ENCODE results near the gene ADGRL3.

DNA sequence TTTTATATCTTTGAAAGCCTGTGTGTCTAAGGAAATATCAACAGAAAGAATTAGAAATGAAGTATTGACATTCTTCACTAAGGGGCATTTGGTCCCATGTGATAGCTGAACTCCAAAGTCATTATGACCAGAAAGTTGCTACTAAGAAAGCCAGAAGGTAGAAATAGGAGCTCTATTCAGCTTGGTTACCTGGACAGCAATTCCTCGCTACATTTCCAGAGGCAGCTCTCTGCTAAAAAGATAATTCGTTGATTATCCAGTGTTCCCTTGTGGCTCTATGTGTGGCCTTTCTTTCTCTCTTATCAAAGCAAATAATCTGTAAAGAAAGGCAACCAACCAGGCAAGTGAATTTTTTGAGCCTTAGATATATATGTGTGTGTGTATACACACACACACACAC lies 341.3 kb downstream of the ADGRL3 start:
- no peak for TF ChIP-seq POLR2A (IDR thresholded peaks at IDR 0.05)
- TF ChIP-seq, protein P1, sequence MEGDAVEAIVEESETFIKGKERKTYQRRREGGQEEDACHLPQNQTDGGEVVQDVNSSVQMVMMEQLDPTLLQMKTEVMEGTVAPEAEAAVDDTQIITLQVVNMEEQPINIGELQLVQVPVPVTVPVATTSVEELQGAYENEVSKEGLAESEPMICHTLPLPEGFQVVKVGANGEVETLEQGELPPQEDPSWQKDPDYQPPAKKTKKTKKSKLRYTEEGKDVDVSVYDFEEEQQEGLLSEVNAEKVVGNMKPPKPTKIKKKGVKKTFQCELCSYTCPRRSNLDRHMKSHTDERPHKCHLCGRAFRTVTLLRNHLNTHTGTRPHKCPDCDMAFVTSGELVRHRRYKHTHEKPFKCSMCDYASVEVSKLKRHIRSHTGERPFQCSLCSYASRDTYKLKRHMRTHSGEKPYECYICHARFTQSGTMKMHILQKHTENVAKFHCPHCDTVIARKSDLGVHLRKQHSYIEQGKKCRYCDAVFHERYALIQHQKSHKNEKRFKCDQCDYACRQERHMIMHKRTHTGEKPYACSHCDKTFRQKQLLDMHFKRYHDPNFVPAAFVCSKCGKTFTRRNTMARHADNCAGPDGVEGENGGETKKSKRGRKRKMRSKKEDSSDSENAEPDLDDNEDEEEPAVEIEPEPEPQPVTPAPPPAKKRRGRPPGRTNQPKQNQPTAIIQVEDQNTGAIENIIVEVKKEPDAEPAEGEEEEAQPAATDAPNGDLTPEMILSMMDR (IDR thresholded peaks at IDR 0.05): peak in 1 of 6 experiments; percentile 8
